ENCODE data around the gene NCAM1. TPM values are rescaled to one million over a fixed set of nuclear protein-coding genes. Genes with fewer than 3 reads are reported as not detected.

Gene NCAM1
- total RNA-seq, 6 experiments from 2014 or later = 1.2 to 2.4 (median 1.8) TPM

DNA sequence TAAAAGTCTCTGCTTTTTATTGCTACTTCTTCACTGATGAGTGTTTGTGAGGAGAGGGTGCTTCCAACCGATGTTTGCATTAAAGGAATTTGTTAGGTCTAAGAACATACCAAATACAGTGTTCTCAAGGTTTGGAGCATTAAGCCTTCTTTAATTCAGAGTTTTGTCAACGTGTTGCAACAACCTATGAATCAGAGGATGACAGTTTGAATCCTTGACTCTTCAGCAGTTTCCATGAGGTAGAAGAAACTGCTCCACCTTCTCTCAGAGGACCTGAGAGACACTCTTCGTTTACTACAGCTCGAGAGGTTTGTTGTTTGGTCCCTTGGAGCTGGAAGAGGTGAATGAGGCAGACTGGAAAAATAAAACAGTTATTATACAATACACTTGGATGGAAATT is 55.7 kb downstream of the NCAM1 start:
- Histone ChIP-seq H3K9me3 (no peaks in the 10 kb centered on the region), H3K36me3 (no peaks in the 10 kb centered on the region), H3K4me3 (no peak overlapping the region), H3K27me3 (no peaks in the 10 kb centered on the region), H3K4me1 (no peaks in the 10 kb centered on the region), H3K27ac (no peak overlapping the region)
- ATAC-seq = no peak
- intact Hi-C loops (cut with DNase I) = no loop called here
- TF ChIP-seq POLR2A (IDR thresholded peaks at IDR 0.05) = no peak
- TF ChIP-seq, protein P1, sequence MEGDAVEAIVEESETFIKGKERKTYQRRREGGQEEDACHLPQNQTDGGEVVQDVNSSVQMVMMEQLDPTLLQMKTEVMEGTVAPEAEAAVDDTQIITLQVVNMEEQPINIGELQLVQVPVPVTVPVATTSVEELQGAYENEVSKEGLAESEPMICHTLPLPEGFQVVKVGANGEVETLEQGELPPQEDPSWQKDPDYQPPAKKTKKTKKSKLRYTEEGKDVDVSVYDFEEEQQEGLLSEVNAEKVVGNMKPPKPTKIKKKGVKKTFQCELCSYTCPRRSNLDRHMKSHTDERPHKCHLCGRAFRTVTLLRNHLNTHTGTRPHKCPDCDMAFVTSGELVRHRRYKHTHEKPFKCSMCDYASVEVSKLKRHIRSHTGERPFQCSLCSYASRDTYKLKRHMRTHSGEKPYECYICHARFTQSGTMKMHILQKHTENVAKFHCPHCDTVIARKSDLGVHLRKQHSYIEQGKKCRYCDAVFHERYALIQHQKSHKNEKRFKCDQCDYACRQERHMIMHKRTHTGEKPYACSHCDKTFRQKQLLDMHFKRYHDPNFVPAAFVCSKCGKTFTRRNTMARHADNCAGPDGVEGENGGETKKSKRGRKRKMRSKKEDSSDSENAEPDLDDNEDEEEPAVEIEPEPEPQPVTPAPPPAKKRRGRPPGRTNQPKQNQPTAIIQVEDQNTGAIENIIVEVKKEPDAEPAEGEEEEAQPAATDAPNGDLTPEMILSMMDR (IDR thresholded peaks at IDR 0.05) = no peak
- no peak for DNase-seq
- WGBS (ENCODE audit: insufficient coverage, low coverage, low lambda C conversion rate, missing lambda C conversion rate) = 39% methylated on average over 4 of the region's 4 CpGs

DNA sequence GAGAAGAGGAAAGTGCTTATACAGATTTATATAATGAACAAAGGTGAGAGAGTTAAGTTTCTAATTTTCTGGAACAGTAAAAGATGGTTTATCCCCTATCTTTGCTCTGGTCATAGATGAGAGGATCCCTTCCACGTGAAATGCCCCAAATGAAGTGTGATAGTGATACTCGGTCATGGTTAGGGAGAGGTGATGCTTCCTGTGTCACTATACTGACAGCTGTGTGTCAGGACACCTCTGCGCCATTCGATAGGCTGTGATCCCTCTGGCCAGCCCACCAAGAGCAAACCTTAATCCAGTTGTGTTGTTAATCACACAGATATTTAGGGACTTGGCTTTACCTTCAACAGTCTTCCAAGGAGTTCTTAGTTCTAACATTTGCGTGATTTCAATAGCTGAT is 57.7 kb downstream of the NCAM1 start:
- H3K4me3 ChIP-seq = no peak overlapping the region
- ATAC-seq = no peak
- TF ChIP-seq, protein P1 (IDR thresholded peaks at IDR 0.05) = no peak
- no peak for TF ChIP-seq POLR2A (IDR thresholded peaks at IDR 0.05)
- DNase-seq = no peak
- no peaks in the 10 kb centered on the region for H3K9me3 ChIP-seq
- H3K27ac ChIP-seq = no peak overlapping the region
- 53% methylated on average over 5 of the region's 5 CpGs for WGBS (ENCODE audit: insufficient coverage, low coverage, low lambda C conversion rate, missing lambda C conversion rate)
- intact Hi-C loops (cut with DNase I) = no loop called here
- no peaks in the 10 kb centered on the region for H3K36me3 ChIP-seq
- H3K27me3 ChIP-seq = no peaks in the 10 kb centered on the region
- H3K4me1 ChIP-seq = no peaks in the 10 kb centered on the region

DNA sequence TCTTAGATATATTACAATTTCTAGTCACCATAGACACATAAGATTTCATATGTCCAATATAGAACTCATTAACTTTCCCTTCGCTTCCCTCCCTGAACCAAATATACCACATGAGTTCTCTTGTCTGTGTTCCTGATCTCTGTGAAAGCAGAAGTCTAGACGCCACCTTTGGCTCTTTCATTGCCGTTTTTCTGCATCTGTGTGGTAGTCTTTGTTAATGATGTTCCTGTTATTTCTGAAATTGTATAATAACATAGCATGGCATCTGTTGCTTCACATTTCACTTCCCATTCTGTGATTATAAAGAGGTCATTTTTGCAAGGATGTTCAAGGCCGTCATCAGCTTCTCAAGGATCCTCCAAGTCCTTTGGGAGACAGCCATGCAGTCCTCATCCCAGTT is 58.5 kb downstream of the NCAM1 start:
- Histone ChIP-seq H3K9me3 (no peaks in the 10 kb centered on the region), H3K4me3 (no peak overlapping the region), H3K4me1 (no peaks in the 10 kb centered on the region), H3K36me3 (no peaks in the 10 kb centered on the region), H3K27me3 (no peaks in the 10 kb centered on the region), H3K27ac (no peak overlapping the region)
- 48% methylated on average over 4 of the region's 4 CpGs for WGBS (ENCODE audit: insufficient coverage, low coverage, low lambda C conversion rate, missing lambda C conversion rate)
- TF ChIP-seq, protein P1 (IDR thresholded peaks at IDR 0.05) = no peak
- TF ChIP-seq POLR2A (IDR thresholded peaks at IDR 0.05) = no peak
- intact Hi-C loops (cut with DNase I) = no loop called here
- no peak for ATAC-seq
- DNase-seq = no peak

DNA sequence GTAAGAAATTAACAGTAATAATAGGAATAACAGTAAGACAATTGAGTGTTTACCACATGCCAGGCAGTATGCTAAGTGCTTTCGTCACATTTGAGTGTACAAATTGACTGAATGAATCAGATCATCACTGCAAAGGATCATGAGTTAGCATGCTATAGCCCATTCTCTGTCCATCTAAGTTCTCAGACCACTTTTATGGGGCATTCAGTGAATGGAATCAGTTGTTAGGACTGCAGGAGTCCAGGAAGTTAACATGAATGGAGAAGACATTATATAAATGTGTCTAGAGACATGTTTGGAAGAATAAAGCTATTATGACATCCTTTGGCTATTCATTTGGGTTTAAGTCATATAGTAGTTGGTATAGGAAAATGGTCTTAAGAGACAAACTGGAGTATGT is 59.9 kb downstream of the NCAM1 start:
- intact Hi-C loops (cut with DNase I) = no loop called here

More for the DNA sequence above, 59.9 kb downstream of the NCAM1 start:
- no peak for ATAC-seq
- no peaks in the 10 kb centered on the region for H3K4me1 ChIP-seq
- H3K9me3 ChIP-seq = no peaks in the 10 kb centered on the region
- 29% methylated on average over 1 of the region's 1 CpG for WGBS (ENCODE audit: insufficient coverage, low coverage, low lambda C conversion rate, missing lambda C conversion rate)
- H3K36me3 ChIP-seq = no peaks in the 10 kb centered on the region
- H3K27me3 ChIP-seq = no peaks in the 10 kb centered on the region
- no peak overlapping the region for H3K4me3 ChIP-seq
- H3K27ac ChIP-seq = no peak overlapping the region
- TF ChIP-seq POLR2A (IDR thresholded peaks at IDR 0.05) = no peak
- TF ChIP-seq, protein P1 (IDR thresholded peaks at IDR 0.05) = no peak
- no peak for DNase-seq

Measured in right lobe of liver (tissue), 6 donors.